ENCODE results near the gene MYBPC3.

GRCh38 chr11:47398011-47398410, 45.5 kb upstream of the MYBPC3 start:
- TF ChIP-seq POLR2AphosphoS5 (IDR thresholded peaks at IDR 0.05; ENCODE audit: low read depth, low read length) (no peak), TAF1 (IDR thresholded peaks at IDR 0.05; ENCODE audit: low read depth, low read length) (no peak), SPI1 (IDR thresholded peaks at IDR 0.05; ENCODE audit: low read depth, low read length) (no peak), POLR2A (IDR thresholded peaks at IDR 0.05; ENCODE audit: low read depth, low read length) (no peak)
